GM18511 (cell line): ENCODE data around the gene DHRSX.
"Not testable (repeated sequence)": the region's sequence is repeated elsewhere in the genome, so short reads cannot be mapped to it uniquely, and the experiment has no call there.

Source experiments
- ATAC-seq: cut with Tn5 transposase; IDR thresholded peaks from one replicate; pipeline ENCODE4 v1.9.1; 2021; ENCODE audit warnings: mild to moderate bottlenecking, moderate library complexity; ENCODE audit not compliant: unreplicated experiment

Gene DHRSX

GRCh38 chrX:2360731-2361130 is 140.0 kb downstream of the DHRSX start:
- no peak for ATAC-seq

GRCh38 chrX:2359522-2359921 is 141.3 kb downstream of the DHRSX start:
- ATAC-seq, result not testable (repeated sequence)

GRCh38 chrX:2351999-2352995 is 148.5 kb downstream of the DHRSX start:
- ATAC-seq, result no peak

- no peak for ATAC-seq
Measured at GRCh38 chrX:2351321-2351720, 149.5 kb downstream of the DHRSX start.

GRCh38 chrX:2350703-2351102 is 150.1 kb downstream of the DHRSX start:
- not testable (repeated sequence) for ATAC-seq

GRCh38 chrX:2350036-2350435 is 150.7 kb downstream of the DHRSX start:
- not testable (repeated sequence) for ATAC-seq

GRCh38 chrX:2348211-2348610 is 152.6 kb downstream of the DHRSX start:
- no peak for ATAC-seq

- no peak for ATAC-seq
Measured at GRCh38 chrX:2346158-2346557, 154.6 kb downstream of the DHRSX start.

- ATAC-seq, result no peak
Measured at GRCh38 chrX:2345562-2345961, 155.2 kb downstream of the DHRSX start.

- no peak for ATAC-seq
Measured at GRCh38 chrX:2343413-2343812, 157.4 kb downstream of the DHRSX start.

GRCh38 chrX:2342874-2343273 is 157.9 kb downstream of the DHRSX start:
- ATAC-seq, result no peak

- ATAC-seq, result no peak
Measured at GRCh38 chrX:2342281-2342688, 158.5 kb downstream of the DHRSX start.

- no peak for ATAC-seq
Measured at GRCh38 chrX:2340991-2341390, 159.8 kb downstream of the DHRSX start.

GRCh38 chrX:2336181-2336580 is 164.6 kb downstream of the DHRSX start:
- no peak for ATAC-seq

- no peak for ATAC-seq
Measured at GRCh38 chrX:2334237-2334636, 166.5 kb downstream of the DHRSX start.

- no peak for ATAC-seq
Measured at GRCh38 chrX:2332252-2332651, 168.5 kb downstream of the DHRSX start.

- no peak for ATAC-seq
Measured at GRCh38 chrX:2330910-2331309, 169.9 kb downstream of the DHRSX start.

- no peak for ATAC-seq
Measured at GRCh38 chrX:2330487-2330886, 170.3 kb downstream of the DHRSX start.

GRCh38 chrX:2327423-2327822 is 173.4 kb downstream of the DHRSX start:
- ATAC-seq, result no peak

GRCh38 chrX:2325076-2325784 is 175.5 kb downstream of the DHRSX start:
- peak; percentile 58 for ATAC-seq

GRCh38 chrX:2324151-2324550 is 176.6 kb downstream of the DHRSX start:
- no peak for ATAC-seq

- ATAC-seq, result no peak
Measured at GRCh38 chrX:2321411-2321810, 179.4 kb downstream of the DHRSX start.
